H1 (cell line): ENCODE results near the gene SENP7. TPM values are rescaled to one million over a fixed set of nuclear protein-coding genes. Genes with fewer than 3 reads are reported as not detected.

ENCODE experiments used
- YY1 ChIP-seq: IDR thresholded peaks from 2 replicates; pipeline ENCODE4 v1.6.1; 2011; ENCODE audit warnings: low read depth, mild to moderate bottlenecking, low read length
- polyA plus RNA-seq, 7 experiments: library from polyadenylated mRNA; depleted of rRNA in 3 of 7; stranded (reverse) in 5 of 7; unstranded in 2 of 7; fragments of >200 nt in 5 of 7; fragments of 200-250 nt in 2 of 7; gene quantifications; 1 replicate in 5 of 7; 2 replicates in 1 of 7; 4 replicates in 1 of 7; pipeline versions ENCODE4 v1.2.1 to v1.2.3, GENCODE V29; 2011 to 2013; ENCODE audit warnings: missing spikeins in 2 of 7, mixed read lengths in 2 of 7
- total RNA-seq: library from RNA; stranded (reverse); fragmentation: NEBNext Ultra II Directional; extraction: Animal tissue kit (Norgen Biotek cat#: 25700); gene quantifications from 2 replicates; pipeline ENCODE4 v1.2.1, GENCODE V29; 2021

SENP7 gene
- total and polyA plus RNA-seq, 2 of the 8 experiments (the other 6 are each of a cell fraction or from before 2014, with no cell fraction given): 2.8 to 7.8 TPM

DNA sequence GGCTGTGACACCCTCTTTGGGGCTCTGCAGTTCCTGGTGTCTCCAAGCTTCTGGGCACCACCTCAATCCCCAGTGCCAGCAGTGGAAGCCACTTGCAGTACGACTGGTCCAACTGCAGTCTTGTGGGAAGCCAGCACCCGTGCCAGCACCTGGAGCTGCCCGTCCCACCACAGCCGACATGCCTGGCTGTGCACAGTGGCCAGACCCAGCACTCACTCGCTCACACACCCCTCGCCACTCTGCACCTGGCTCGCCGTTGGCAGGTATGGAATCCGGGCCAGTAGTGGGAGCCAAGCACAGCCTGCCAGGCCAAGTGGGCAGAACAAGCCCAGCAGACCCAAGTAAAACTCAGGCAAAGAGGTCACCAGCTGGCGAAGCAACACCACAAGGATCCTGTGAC lies 128.6 kb downstream of the SENP7 start (continued):
- TF ChIP-seq YY1: no peak
